SHP77 treated with DMSO at 0.1 percent for 48 hours (cell line): Measurements from ENCODE around the gene GCN1.
"Not testable (repeated sequence)": the region's sequence is repeated elsewhere in the genome, so short reads cannot be mapped to it uniquely, and the experiment has no call there.

Experiments used
- DNase-seq: peaks from one replicate; lab custom pipeline; 2025; lab: John Stamatoyannopoulos, UW

The GCN1 gene

GRCh38 chr12:120214626-120215356, 20.3 kb upstream of the GCN1 start:
- no peak for DNase-seq

- no peak for DNase-seq
Measured at GRCh38 chr12:120213758-120214157, 19.2 kb upstream of the GCN1 start.

GRCh38 chr12:120213182-120213581, 18.7 kb upstream of the GCN1 start:
- not testable (repeated sequence) for DNase-seq

- no peak for DNase-seq
Measured at GRCh38 chr12:120212301-120212700, 17.8 kb upstream of the GCN1 start.

GRCh38 chr12:120211904-120212283, 17.4 kb upstream of the GCN1 start:
- no peak for DNase-seq

GRCh38 chr12:120211243-120211903, 16.9 kb upstream of the GCN1 start:
- no peak for DNase-seq

- no peak for DNase-seq
Measured at GRCh38 chr12:120209851-120210250, 15.3 kb upstream of the GCN1 start.

GRCh38 chr12:120207227-120207626, 12.7 kb upstream of the GCN1 start:
- DNase-seq, result no peak

GRCh38 chr12:120206781-120207180, 12.3 kb upstream of the GCN1 start:
- not testable (repeated sequence) for DNase-seq

- DNase-seq, result no peak
Measured at GRCh38 chr12:120206228-120206627, 11.7 kb upstream of the GCN1 start.

- DNase-seq, result no peak
Measured at GRCh38 chr12:120204171-120204570, 9.7 kb upstream of the GCN1 start.

- DNase-seq, result no peak
Measured at GRCh38 chr12:120200364-120200800, 5.9 kb upstream of the GCN1 start.

GRCh38 chr12:120199595-120200306, 5.2 kb upstream of the GCN1 start:
- DNase-seq, result no peak

GRCh38 chr12:120199025-120199424, 4.5 kb upstream of the GCN1 start:
- DNase-seq, result no peak

GRCh38 chr12:120197542-120197887, 3.0 kb upstream of the GCN1 start:
- DNase-seq, result no peak

GRCh38 chr12:120196817-120197541, 2.5 kb upstream of the GCN1 start:
- not testable (repeated sequence) for DNase-seq

GRCh38 chr12:120196363-120196762, 1.8 kb upstream of the GCN1 start:
- DNase-seq, result no peak

GRCh38 chr12:120194226-120194533, 335 bp downstream of the GCN1 start:
- DNase-seq, result no peak

GRCh38 chr12:120193286-120193685, 1.2 kb downstream of the GCN1 start:
- not testable (repeated sequence) for DNase-seq

- no peak for DNase-seq
Measured at GRCh38 chr12:120190985-120191480, 3.5 kb downstream of the GCN1 start.

- DNase-seq, result no peak
Measured at GRCh38 chr12:120190386-120190785, 4.1 kb downstream of the GCN1 start.

- DNase-seq, result no peak
Measured at GRCh38 chr12:120186654-120187053, 7.9 kb downstream of the GCN1 start.
